T-helper 1 cell (primary cell): ENCODE measurements around the gene PPP2R1B.
"Not testable (repeated sequence)": the region's sequence is repeated elsewhere in the genome, so short reads cannot be mapped to it uniquely, and the experiment has no call there.

Experiments
- DNase-seq, 5 donors: peaks; one replicate each; pipeline ENCODE4 v3.0.0-alpha.2; 2012 to 2020

PPP2R1B gene

GRCh38 chr11:111723595-111723994, 42.6 kb downstream of the PPP2R1B start:
- DNase-seq, result no peak

GRCh38 chr11:111722501-111722900, 43.7 kb downstream of the PPP2R1B start:
- no peak for DNase-seq

- DNase-seq, result no peak
These were observed 45.2 kb downstream of the PPP2R1B start for GRCh38 chr11:111720801-111721494.

GRCh38 chr11:111719379-111719778, 46.8 kb downstream of the PPP2R1B start:
- DNase-seq, result no peak

- DNase-seq, result no peak
These were observed 47.3 kb downstream of the PPP2R1B start for GRCh38 chr11:111718859-111719258.

DNA sequence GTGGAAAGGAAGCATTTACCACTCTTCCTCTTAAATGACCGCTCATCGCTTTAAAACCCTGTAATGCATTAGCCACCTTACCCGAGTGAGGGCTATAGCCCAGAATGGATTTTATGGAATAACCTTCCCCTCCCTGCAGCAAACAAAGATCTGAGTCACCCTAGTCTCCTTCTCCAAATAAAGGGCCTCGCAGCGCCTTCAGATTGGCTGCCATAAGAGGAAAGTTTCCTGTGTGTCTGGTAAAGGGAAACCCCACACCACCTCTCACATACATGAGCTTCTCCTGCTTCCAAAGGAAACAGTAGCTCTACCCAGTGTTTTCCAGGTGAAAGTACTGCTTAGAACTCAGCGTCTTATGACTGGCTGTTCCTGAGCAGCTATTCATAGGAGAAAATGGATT, 47.8 kb downstream of the PPP2R1B start:
- no peak for DNase-seq

DNA sequence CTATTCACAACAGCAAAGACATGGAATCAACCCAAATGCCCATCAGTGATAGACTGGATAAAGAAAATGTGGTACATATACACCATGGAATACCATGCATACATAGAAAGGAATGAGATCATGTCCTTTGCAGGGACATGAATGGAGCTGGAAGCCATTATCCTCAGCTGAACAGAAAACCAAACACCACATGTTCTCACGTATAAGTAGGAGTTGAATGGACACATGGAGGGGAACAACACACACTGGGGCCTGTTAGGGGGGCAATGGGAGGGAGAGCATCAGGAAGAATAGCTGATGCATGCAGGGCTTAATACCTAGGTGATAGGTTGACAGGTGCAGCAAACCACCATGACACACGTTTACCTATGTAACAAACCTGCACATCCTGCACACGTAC, 48.5 kb downstream of the PPP2R1B start:
- DNase-seq, result not testable (repeated sequence)

DNA sequence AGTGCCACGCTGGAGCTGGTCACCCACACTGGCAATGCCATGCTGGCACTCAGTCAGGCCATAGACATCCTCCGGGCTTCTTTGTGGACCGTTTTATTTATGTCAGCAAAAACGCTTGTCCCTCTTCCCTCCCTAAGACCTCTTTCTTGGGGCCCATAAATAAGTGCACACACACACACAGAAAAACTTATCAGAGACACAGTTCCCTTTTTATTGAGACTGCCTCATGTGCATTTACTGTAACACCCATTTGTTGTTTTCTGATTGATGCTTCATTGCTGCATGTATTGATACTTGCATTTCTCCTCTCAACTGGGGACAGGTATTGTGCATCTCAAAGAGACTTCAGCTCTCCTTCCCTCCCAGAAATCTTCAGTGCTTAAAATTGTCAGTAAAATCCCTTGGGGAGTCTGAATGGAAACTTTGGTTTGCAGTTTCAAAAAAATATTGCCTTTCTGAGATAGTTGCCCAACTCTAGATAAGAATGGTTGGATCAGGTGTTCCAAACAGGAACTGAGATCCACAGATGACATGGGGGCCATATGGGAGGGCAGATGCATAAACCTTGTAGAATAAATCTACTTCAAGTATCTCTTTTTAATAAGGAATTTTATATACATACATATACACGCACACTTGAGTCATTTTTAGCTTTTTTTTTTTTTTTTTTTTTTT, 50.9 kb downstream of the PPP2R1B start:
- no peak for DNase-seq

DNA sequence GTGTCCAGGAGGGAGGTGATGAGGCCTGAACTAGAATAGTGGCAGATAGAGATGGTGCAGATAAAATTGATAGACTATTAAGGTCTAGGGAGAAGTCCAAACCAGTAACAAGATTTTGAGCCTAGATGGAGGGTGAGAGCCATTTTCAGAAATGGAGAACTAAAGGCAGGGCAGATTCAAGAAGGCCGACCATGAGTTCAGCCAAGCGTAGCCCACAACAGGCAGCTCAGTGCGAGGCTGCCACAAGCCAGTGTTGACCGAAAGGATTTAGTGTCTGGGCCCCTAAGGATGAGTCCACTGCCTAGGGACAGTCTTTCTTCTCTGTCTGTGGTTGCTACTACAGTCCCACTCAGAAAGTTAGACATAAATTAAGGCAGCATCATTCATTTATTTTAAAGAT, 51.7 kb downstream of the PPP2R1B start:
- no peak for DNase-seq

GRCh38 chr11:111707691-111708067, 58.5 kb downstream of the PPP2R1B start:
- no peak for DNase-seq

- DNase-seq, result no peak
These were observed 59.0 kb downstream of the PPP2R1B start for GRCh38 chr11:111707039-111707690.

DNA sequence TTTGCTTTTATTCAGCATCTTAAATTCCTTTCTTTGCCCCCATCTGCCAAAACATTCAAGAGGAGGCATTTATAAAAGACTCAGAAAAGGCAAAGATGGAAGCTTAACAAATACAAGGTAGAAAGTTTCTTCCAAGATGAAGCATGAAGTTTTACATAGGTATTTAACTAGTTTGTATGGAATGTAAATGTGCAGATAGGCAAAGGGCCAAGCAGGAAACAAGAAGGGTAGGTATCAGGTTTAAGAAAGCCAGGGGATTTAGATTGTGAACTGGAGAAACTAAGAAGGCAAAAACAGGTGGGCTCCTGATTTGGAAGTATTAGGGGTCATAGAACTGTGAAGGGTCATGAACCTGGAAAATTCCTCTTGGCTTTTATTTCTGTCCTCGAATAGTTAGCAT, 62.6 kb downstream of the PPP2R1B start:
- DNase-seq, result no peak

GRCh38 chr11:111702623-111703022, 63.6 kb downstream of the PPP2R1B start:
- DNase-seq, result no peak

- no peak for DNase-seq
These were observed 66.0 kb downstream of the PPP2R1B start for GRCh38 chr11:111700162-111700561.

DNA sequence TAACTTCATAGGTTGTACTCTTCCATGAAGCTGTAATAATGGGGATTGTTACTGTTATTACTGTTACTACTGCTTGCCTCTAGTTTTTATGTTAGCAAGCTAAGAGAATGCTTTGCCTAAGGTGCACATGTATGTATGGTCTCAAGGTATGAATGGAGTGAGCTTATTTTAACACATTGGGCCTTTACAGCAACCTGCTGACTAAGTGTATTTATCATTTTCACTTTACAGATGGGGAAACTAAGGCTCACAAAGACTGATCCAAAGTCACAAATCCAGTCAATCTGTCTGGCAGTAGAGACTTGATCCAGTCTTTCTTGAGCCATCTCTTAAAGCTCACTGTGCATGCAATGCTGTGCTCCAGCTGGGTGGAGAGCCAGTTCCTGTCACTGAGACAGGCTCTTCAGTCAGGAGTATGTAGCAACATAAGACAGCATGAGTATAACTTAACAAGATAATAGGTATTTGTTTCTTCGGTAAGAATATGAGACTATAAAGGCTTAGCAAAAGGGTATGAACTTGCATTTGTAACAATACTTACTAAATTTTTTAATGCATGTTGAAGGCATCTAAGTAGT, 66.5 kb downstream of the PPP2R1B start:
- no peak for DNase-seq

- no peak for DNase-seq
These were observed 67.2 kb downstream of the PPP2R1B start for GRCh38 chr11:111698852-111699559.

GRCh38 chr11:111697933-111698371, 68.2 kb downstream of the PPP2R1B start:
- no peak for DNase-seq

GRCh38 chr11:111696556-111696955, 69.6 kb downstream of the PPP2R1B start:
- DNase-seq, result no peak

- DNase-seq, result no peak
These were observed 71.3 kb downstream of the PPP2R1B start for GRCh38 chr11:111694851-111695250.

GRCh38 chr11:111693224-111693937, 72.8 kb downstream of the PPP2R1B start:
- DNase-seq, result no peak

GRCh38 chr11:111691741-111692140, 74.4 kb downstream of the PPP2R1B start:
- DNase-seq, result no peak

DNA sequence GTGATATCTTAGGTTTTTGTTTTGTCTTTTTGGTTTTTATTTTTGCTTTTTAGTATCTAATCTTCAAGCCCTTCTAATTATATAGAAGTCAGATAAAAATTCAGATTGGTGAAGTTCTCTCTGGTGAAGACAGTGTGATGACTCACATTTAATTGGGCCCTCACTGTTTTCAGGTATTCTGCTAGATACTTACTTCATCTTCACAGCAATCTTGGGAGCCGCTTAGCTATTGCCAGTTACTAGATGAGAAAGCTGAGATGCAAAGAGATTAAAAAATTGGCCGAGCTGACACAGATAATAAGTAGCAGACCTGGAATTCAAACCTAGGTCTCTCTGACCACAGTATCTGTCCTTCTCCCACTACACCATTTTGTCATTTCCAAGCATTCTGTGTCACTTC, 75.0 kb downstream of the PPP2R1B start:
- DNase-seq, result no peak
